Activated naive CD8-positive, alpha-beta T cell (primary cell): ENCODE data around the gene AATK.

Source experiments
- H3K27ac Mint-ChIP-seq: one replicate; pipeline ENCODE4 v1.8.0; 2021; ENCODE audit warnings: mixed read lengths
- H3K27me3 Mint-ChIP-seq: one replicate; pipeline ENCODE4 v1.8.0; 2021; ENCODE audit warnings: mixed read lengths
- H3K36me3 Mint-ChIP-seq: one replicate; pipeline ENCODE4 v1.8.0; 2021; ENCODE audit warnings: mixed read lengths
- H3K4me1 Mint-ChIP-seq: one replicate; pipeline ENCODE4 v1.8.0; 2021; ENCODE audit warnings: low read depth, mixed read lengths
- H3K4me3 Mint-ChIP-seq: one replicate; pipeline ENCODE4 v1.8.0; 2021; ENCODE audit warnings: mild to moderate bottlenecking, mixed read lengths
- H3K9me3 Mint-ChIP-seq: one replicate; pipeline ENCODE4 v1.8.0; 2021; ENCODE audit warnings: low read depth, mixed read lengths

Gene AATK

GRCh38 chr17:81192386-81193050 is 26.5 kb upstream of the AATK start:
- Mint-ChIP-seq H3K27ac (no peak overlapping the region), H3K36me3 (no peaks in the 10 kb centered on the region), H3K4me1 (no peaks in the 10 kb centered on the region), H3K9me3 (no peaks in the 10 kb centered on the region), H3K27me3 (no peaks in the 10 kb centered on the region), H3K4me3 (no peak overlapping the region)

- no peak overlapping the region for H3K27ac Mint-ChIP-seq
- no peaks in the 10 kb centered on the region for H3K27me3 Mint-ChIP-seq
- H3K36me3 Mint-ChIP-seq = no peaks in the 10 kb centered on the region
- H3K4me3 Mint-ChIP-seq = no peak overlapping the region
- no peaks in the 10 kb centered on the region for H3K4me1 Mint-ChIP-seq
- H3K9me3 Mint-ChIP-seq = no peaks in the 10 kb centered on the region
These were observed 25.6 kb upstream of the AATK start for GRCh38 chr17:81191646-81192045.

- H3K4me1 Mint-ChIP-seq = no peaks in the 10 kb centered on the region
- H3K4me3 Mint-ChIP-seq = no peak overlapping the region
- no peaks in the 10 kb centered on the region for H3K27me3 Mint-ChIP-seq
- no peaks in the 10 kb centered on the region for H3K36me3 Mint-ChIP-seq
- H3K27ac Mint-ChIP-seq = no peak overlapping the region
- H3K9me3 Mint-ChIP-seq = no peaks in the 10 kb centered on the region
These were observed 25.1 kb upstream of the AATK start for GRCh38 chr17:81191116-81191515.

GRCh38 chr17:81190591-81190990 is 24.6 kb upstream of the AATK start:
- no peak overlapping the region for H3K27ac Mint-ChIP-seq

GRCh38 chr17:81189670-81190530 is 23.9 kb upstream of the AATK start:
- no peaks in the 10 kb centered on the region for H3K4me1 Mint-ChIP-seq
- H3K27ac Mint-ChIP-seq = no peak overlapping the region
- H3K9me3 Mint-ChIP-seq = no peaks in the 10 kb centered on the region
- no peaks in the 10 kb centered on the region for H3K27me3 Mint-ChIP-seq
- H3K4me3 Mint-ChIP-seq = no peak overlapping the region
- H3K36me3 Mint-ChIP-seq = no peaks in the 10 kb centered on the region

More at GRCh38 chr17:81190591-81190990, 24.6 kb upstream of the AATK start:
- Mint-ChIP-seq H3K36me3 (no peaks in the 10 kb centered on the region), H3K27me3 (no peaks in the 10 kb centered on the region), H3K4me1 (no peaks in the 10 kb centered on the region), H3K4me3 (no peak overlapping the region), H3K9me3 (no peaks in the 10 kb centered on the region)

- no peak overlapping the region for H3K4me3 Mint-ChIP-seq
- no peaks in the 10 kb centered on the region for H3K9me3 Mint-ChIP-seq
- H3K4me1 Mint-ChIP-seq = no peaks in the 10 kb centered on the region
- H3K27me3 Mint-ChIP-seq = no peaks in the 10 kb centered on the region
- no peaks in the 10 kb centered on the region for H3K36me3 Mint-ChIP-seq
- no peak overlapping the region for H3K27ac Mint-ChIP-seq
These were observed 23.0 kb upstream of the AATK start for GRCh38 chr17:81189016-81189415.

- H3K27ac Mint-ChIP-seq = no peak overlapping the region
- no peaks in the 10 kb centered on the region for H3K4me1 Mint-ChIP-seq
- no peaks in the 10 kb centered on the region for H3K27me3 Mint-ChIP-seq
- H3K9me3 Mint-ChIP-seq = no peaks in the 10 kb centered on the region
- H3K36me3 Mint-ChIP-seq = no peaks in the 10 kb centered on the region
- H3K4me3 Mint-ChIP-seq = no peak overlapping the region
These were observed 22.4 kb upstream of the AATK start for GRCh38 chr17:81188491-81188840.

- no peak overlapping the region for H3K4me3 Mint-ChIP-seq
- H3K27ac Mint-ChIP-seq = no peak overlapping the region
- H3K27me3 Mint-ChIP-seq = no peaks in the 10 kb centered on the region
- no peaks in the 10 kb centered on the region for H3K4me1 Mint-ChIP-seq
- H3K9me3 Mint-ChIP-seq = no peaks in the 10 kb centered on the region
- no peaks in the 10 kb centered on the region for H3K36me3 Mint-ChIP-seq
These were observed 21.8 kb upstream of the AATK start for GRCh38 chr17:81187586-81188490.

- H3K4me3 Mint-ChIP-seq = no peak overlapping the region
- H3K9me3 Mint-ChIP-seq = no peaks in the 10 kb centered on the region
- no peaks in the 10 kb centered on the region for H3K27me3 Mint-ChIP-seq
- H3K36me3 Mint-ChIP-seq = no peaks in the 10 kb centered on the region
- H3K4me1 Mint-ChIP-seq = no peaks in the 10 kb centered on the region
- H3K27ac Mint-ChIP-seq = no peak overlapping the region
These were observed 21.1 kb upstream of the AATK start for GRCh38 chr17:81187120-81187519.

GRCh38 chr17:81186203-81186602 is 20.2 kb upstream of the AATK start:
- Mint-ChIP-seq H3K36me3 (no peaks in the 10 kb centered on the region), H3K4me1 (no peaks in the 10 kb centered on the region), H3K27me3 (no peaks in the 10 kb centered on the region), H3K4me3 (no peak overlapping the region), H3K9me3 (no peaks in the 10 kb centered on the region), H3K27ac (no peak overlapping the region)

GRCh38 chr17:81184555-81184954 is 18.5 kb upstream of the AATK start:
- Mint-ChIP-seq H3K4me3 (no peak overlapping the region), H3K4me1 (no peaks in the 10 kb centered on the region), H3K27ac (no peak overlapping the region), H3K36me3 (no peaks in the 10 kb centered on the region), H3K27me3 (no peaks in the 10 kb centered on the region), H3K9me3 (no peaks in the 10 kb centered on the region)

GRCh38 chr17:81183807-81184206 is 17.8 kb upstream of the AATK start:
- H3K36me3 Mint-ChIP-seq = no peaks in the 10 kb centered on the region
- no peaks in the 10 kb centered on the region for H3K9me3 Mint-ChIP-seq
- H3K4me1 Mint-ChIP-seq = no peaks in the 10 kb centered on the region
- H3K4me3 Mint-ChIP-seq = no peak overlapping the region
- H3K27me3 Mint-ChIP-seq = no peaks in the 10 kb centered on the region
- H3K27ac Mint-ChIP-seq = no peak overlapping the region

- no peaks in the 10 kb centered on the region for H3K4me1 Mint-ChIP-seq
- H3K4me3 Mint-ChIP-seq = no peak overlapping the region
- H3K36me3 Mint-ChIP-seq = no peaks in the 10 kb centered on the region
- no peaks in the 10 kb centered on the region for H3K9me3 Mint-ChIP-seq
- no peak overlapping the region for H3K27ac Mint-ChIP-seq
- H3K27me3 Mint-ChIP-seq = no peaks in the 10 kb centered on the region
These were observed 17.3 kb upstream of the AATK start for GRCh38 chr17:81183316-81183715.

GRCh38 chr17:81182596-81182995 is 16.6 kb upstream of the AATK start:
- Mint-ChIP-seq H3K4me1 (no peaks in the 10 kb centered on the region), H3K27ac (no peak overlapping the region), H3K27me3 (no peaks in the 10 kb centered on the region), H3K36me3 (no peaks in the 10 kb centered on the region), H3K9me3 (no peaks in the 10 kb centered on the region), H3K4me3 (no peak overlapping the region)

- H3K27ac Mint-ChIP-seq = no peak overlapping the region
- no peaks in the 10 kb centered on the region for H3K9me3 Mint-ChIP-seq
- no peaks in the 10 kb centered on the region for H3K27me3 Mint-ChIP-seq
These were observed 15.8 kb upstream of the AATK start for GRCh38 chr17:81181811-81182185.

More at GRCh38 chr17:81181811-81182185, 15.8 kb upstream of the AATK start:
- Mint-ChIP-seq H3K36me3 (no peaks in the 10 kb centered on the region), H3K4me3 (no peak overlapping the region), H3K4me1 (no peaks in the 10 kb centered on the region)
